Brain microvascular endothelial cell (primary cell): ENCODE results near the gene GALNTL6.

Source experiments
- DNase-seq: peaks from one replicate; pipeline ENCODE4 v3.0.0-alpha.2; 2020
- H3K27ac ChIP-seq: fragments of 250-450 bp; sonication (Bioruptor Pico); 2 replicates; pipeline ENCODE4 v1.5.1; 2020; ENCODE audit warnings: mild to moderate bottlenecking, moderate library complexity
- H3K27me3 ChIP-seq: fragments of 250-450 bp; sonication (Bioruptor Pico); replicated peaks from 2 replicates; pipeline ENCODE4 v1.5.1; 2020; ENCODE audit warnings: mild to moderate bottlenecking
- H3K36me3 ChIP-seq: fragments of 250-450 bp; sonication (Bioruptor Pico); replicated peaks from 2 replicates; pipeline ENCODE4 v1.5.1; 2020; ENCODE audit warnings: mild to moderate bottlenecking
- H3K4me3 ChIP-seq: 2 replicates; pipeline ENCODE4 v1.5.1; 2011; ENCODE audit warnings: low read depth, mild to moderate bottlenecking, control low read depth, low read length, moderate library complexity
- in situ Hi-C: cut with HindIII; loops from 2 replicates; pipeline ENCODE4 v1.10.0; 2017; ENCODE audit warnings: low sequenced_read_pairs, low pct_ligation_motif_present
- TF ChIP-seq, protein P1 (sequence below): IDR thresholded peaks from 2 replicates; pipeline ENCODE4 v1.5.1; 2011; ENCODE audit warnings: low read depth, mild to moderate bottlenecking, moderate library complexity, low read length, control low read depth, inconsistent platforms; ENCODE audit errors: missing control alignments

The GALNTL6 gene

GRCh38 chr4:172220679-172221078, 407.5 kb downstream of the GALNTL6 start:
- no peak overlapping the region for H3K4me3 ChIP-seq
- no peak overlapping the region for H3K27ac ChIP-seq
- no peaks in the 10 kb centered on the region for H3K27me3 ChIP-seq
- H3K36me3 ChIP-seq = no peaks in the 10 kb centered on the region
- DNase-seq = no peak
- TF ChIP-seq, protein P1, sequence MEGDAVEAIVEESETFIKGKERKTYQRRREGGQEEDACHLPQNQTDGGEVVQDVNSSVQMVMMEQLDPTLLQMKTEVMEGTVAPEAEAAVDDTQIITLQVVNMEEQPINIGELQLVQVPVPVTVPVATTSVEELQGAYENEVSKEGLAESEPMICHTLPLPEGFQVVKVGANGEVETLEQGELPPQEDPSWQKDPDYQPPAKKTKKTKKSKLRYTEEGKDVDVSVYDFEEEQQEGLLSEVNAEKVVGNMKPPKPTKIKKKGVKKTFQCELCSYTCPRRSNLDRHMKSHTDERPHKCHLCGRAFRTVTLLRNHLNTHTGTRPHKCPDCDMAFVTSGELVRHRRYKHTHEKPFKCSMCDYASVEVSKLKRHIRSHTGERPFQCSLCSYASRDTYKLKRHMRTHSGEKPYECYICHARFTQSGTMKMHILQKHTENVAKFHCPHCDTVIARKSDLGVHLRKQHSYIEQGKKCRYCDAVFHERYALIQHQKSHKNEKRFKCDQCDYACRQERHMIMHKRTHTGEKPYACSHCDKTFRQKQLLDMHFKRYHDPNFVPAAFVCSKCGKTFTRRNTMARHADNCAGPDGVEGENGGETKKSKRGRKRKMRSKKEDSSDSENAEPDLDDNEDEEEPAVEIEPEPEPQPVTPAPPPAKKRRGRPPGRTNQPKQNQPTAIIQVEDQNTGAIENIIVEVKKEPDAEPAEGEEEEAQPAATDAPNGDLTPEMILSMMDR = no peak
- in situ Hi-C loops = no loop called here

DNA sequence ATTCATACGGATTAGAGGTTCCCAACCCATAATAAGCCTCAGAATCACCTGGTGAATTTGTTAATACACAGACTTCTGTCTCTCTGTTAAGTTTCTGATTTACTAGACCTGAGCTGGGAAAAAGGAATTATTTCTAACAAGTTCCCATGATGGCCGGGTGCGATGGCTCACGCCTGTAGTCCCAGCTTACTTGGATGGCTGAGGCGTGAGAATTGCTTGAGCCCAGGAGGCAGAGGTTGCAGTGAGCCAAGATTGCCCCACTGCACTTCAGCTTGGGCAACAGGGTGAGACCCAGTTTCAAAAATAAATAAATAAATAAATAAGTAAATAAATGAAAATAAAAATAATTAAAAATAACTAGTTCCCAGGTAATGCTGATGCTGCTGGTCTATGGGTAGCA, 412.3 kb downstream of the GALNTL6 start:
- Histone ChIP-seq H3K27ac (no peak overlapping the region), H3K27me3 (no peaks in the 10 kb centered on the region), H3K36me3 (no peaks in the 10 kb centered on the region), H3K4me3 (no peak overlapping the region)
- in situ Hi-C loops = no loop called here
- TF ChIP-seq, protein P1 = no peak
- no peak for DNase-seq

GRCh38 chr4:172232966-172233365, 419.8 kb downstream of the GALNTL6 start:
- no peaks in the 10 kb centered on the region for H3K27me3 ChIP-seq
- H3K27ac ChIP-seq = no peak overlapping the region
- in situ Hi-C loops = no loop called here
- H3K36me3 ChIP-seq = no peaks in the 10 kb centered on the region
- no peak for DNase-seq
- TF ChIP-seq, protein P1 = peak; percentile 33
- no peak overlapping the region for H3K4me3 ChIP-seq

DNA sequence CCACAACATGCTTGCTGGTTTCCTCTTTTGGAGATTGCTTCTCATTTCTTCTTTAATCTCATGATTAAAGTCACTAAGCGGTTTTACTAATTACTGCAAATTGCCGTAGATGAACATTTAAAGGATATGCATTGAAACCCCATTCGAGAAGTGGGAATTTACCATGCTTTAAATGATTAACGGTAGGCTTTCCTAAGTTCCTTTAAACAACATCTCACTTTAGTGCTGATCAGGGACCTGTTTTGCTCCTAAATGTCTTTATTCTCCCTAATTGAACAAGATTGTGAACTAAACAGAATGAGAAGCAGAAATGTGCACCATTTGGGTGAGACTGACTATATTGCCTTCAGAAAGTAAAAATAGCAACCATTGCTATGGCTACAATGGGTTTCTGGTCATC, 430.3 kb downstream of the GALNTL6 start:
- TF ChIP-seq, protein P1 = no peak
- in situ Hi-C loops = no loop called here
- no peaks in the 10 kb centered on the region for H3K36me3 ChIP-seq

GRCh38 chr4:172245516-172245915, 432.3 kb downstream of the GALNTL6 start:
- DNase-seq = no peak
- no peak overlapping the region for H3K27ac ChIP-seq
- no peaks in the 10 kb centered on the region for H3K36me3 ChIP-seq
- in situ Hi-C loops = no loop called here
- no peaks in the 10 kb centered on the region for H3K27me3 ChIP-seq
- TF ChIP-seq, protein P1 = no peak
- H3K4me3 ChIP-seq = no peak overlapping the region

More for the DNA sequence above, 430.3 kb downstream of the GALNTL6 start:
- Histone ChIP-seq H3K27me3 (no peaks in the 10 kb centered on the region), H3K27ac (no peak overlapping the region), H3K4me3 (no peak overlapping the region)
- no peak for DNase-seq

DNA sequence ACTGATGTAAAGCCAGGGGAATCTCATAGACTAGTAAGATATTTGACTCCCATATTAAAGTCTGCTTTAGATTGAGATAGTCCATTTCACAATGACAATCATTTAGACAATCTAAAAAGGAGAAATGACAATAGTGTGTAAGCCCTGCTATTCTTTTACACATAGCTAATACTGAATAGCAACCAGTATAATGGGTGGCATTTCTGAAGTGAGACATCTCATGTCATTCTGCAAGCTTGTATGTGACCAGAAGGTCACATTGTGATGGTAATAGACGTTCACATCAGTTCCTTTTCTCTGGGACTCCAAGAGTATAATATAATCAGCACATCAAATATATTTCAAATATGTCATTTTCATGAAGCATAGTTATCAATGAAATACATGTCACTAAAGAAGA, 440.2 kb downstream of the GALNTL6 start:
- in situ Hi-C loops = no loop called here
- DNase-seq = no peak
- Histone ChIP-seq H3K27me3 (no peaks in the 10 kb centered on the region), H3K27ac (no peak overlapping the region), H3K36me3 (no peaks in the 10 kb centered on the region), H3K4me3 (no peak overlapping the region)
- TF ChIP-seq, protein P1 = no peak
